VCaP (cell line): ENCODE data around the gene CST9L.

ENCODE experiments used
- H3K27ac ChIP-seq: fragments of 450-650 bp; 2 replicates; pipeline ENCODE4 v1.5.1; 2017
- CTCF ChIP-seq: fragments of 450-650 bp; conservative IDR thresholded peaks from 2 replicates; pipeline ENCODE4 v1.5.1; 2017; ENCODE audit warnings: mild to moderate bottlenecking, moderate library complexity

Gene CST9L

DNA sequence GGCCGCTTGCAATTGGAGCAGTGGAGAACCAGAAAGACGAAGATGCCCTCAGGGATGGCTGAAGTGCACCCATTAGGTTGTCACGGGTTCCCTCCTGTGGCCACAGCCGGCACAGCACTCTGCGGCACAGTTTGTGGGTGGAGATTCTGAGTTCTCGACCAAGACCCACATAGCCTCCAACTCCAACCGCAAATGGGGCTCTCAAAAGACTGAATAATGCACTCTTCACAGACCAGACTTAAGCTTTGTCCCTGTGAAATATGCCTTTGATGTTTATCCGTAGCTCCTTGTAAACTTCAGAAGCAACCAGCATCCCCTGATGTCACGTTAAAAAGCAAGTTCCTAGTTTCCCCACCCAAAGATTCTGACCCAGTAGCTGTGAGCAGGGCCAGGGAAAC is 38.4 kb upstream of the CST9L start:
- TF ChIP-seq CTCF, result peak; percentile 95
- no peak overlapping the region for H3K27ac ChIP-seq

- no peak for TF ChIP-seq CTCF
- no peak within 1 kb of the TSS for H3K27ac ChIP-seq
Measured at GRCh38 chr20:23605867-23606651, 37.8 kb upstream of the CST9L start, which contains the start of gene CST9. TSS of gene CST9 (minus strand) at chr20:23605917. CDS start at chr20:23605864, 53 bp downstream.

- no peak for TF ChIP-seq CTCF
- H3K27ac ChIP-seq, result no peak overlapping the region
Measured at GRCh38 chr20:23604306-23604705, 36.0 kb upstream of the CST9L start.

GRCh38 chr20:23603321-23603720 is 35.0 kb upstream of the CST9L start:
- no peak overlapping the region for H3K27ac ChIP-seq
- no peak for TF ChIP-seq CTCF

- no peak overlapping the region for H3K27ac ChIP-seq
- no peak for TF ChIP-seq CTCF
Measured at GRCh38 chr20:23602699-23603098, 34.4 kb upstream of the CST9L start.

GRCh38 chr20:23602241-23602640 is 34.0 kb upstream of the CST9L start:
- no peak for TF ChIP-seq CTCF
- H3K27ac ChIP-seq, result no peak overlapping the region

GRCh38 chr20:23601715-23602114 is 33.4 kb upstream of the CST9L start:
- no peak for TF ChIP-seq CTCF
- H3K27ac ChIP-seq, result no peak overlapping the region
